Measurements from ENCODE around the gene IL22.

- TF ChIP-seq SUZ12 (IDR thresholded peaks at IDR 0.05) (no peak), ELF4 (IDR thresholded peaks at IDR 0.05) (no peak), FOXM1 (IDR thresholded peaks at IDR 0.05; ENCODE audit: borderline replicate concordance) (no peak), PKNOX1 (IDR thresholded peaks at IDR 0.05) (no peak), BHLHE40 (IDR thresholded peaks at IDR 0.05; ENCODE audit: borderline replicate concordance) (no peak)
Measured at GRCh38 chr12:68292151-68292943, 38.9 kb upstream of the IL22 start.

All from HEK293T (cell line).